Measurements from ENCODE around the gene KCNQ1.

The KCNQ1 gene

DNA sequence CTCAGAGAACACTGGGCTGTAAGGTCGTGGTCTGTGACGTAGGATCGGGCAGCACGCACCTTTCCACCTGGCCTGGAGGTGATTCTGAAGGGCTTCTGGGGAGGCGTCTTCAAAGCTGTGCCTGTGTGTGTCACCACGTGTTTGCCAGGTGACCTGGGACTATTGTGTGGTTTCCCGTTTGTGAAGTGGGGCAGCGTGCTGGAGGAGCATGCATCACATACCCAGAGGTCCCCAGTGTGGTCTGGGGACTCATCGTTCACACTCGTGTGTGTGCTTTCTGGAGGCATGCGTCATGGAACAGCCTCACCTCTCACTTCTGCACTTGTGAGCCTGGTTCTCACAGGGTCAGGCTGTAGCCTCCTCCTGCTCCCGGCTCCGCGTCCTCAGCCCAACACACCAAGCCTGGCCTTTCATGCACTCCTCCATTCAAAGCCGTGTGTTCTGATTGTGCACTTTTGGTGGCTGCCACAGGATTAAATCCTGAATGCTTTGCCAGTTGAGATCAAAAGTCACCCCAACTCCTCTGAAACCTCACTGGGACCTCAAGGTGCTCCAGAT lies 148.7 kb downstream of the KCNQ1 start:
- no peak overlapping the region for H3K4me3 ChIP-seq (replicated peaks; ENCODE audit: low read depth, low read length)
- no peaks in the 10 kb centered on the region for H3K36me3 ChIP-seq (ENCODE audit: control insufficient read depth, insufficient read depth, low read length)
- H3K27me3 ChIP-seq (replicated peaks; ENCODE audit: control insufficient read depth, insufficient read depth, low read length) = no peaks in the 10 kb centered on the region
- TF ChIP-seq, protein P1, sequence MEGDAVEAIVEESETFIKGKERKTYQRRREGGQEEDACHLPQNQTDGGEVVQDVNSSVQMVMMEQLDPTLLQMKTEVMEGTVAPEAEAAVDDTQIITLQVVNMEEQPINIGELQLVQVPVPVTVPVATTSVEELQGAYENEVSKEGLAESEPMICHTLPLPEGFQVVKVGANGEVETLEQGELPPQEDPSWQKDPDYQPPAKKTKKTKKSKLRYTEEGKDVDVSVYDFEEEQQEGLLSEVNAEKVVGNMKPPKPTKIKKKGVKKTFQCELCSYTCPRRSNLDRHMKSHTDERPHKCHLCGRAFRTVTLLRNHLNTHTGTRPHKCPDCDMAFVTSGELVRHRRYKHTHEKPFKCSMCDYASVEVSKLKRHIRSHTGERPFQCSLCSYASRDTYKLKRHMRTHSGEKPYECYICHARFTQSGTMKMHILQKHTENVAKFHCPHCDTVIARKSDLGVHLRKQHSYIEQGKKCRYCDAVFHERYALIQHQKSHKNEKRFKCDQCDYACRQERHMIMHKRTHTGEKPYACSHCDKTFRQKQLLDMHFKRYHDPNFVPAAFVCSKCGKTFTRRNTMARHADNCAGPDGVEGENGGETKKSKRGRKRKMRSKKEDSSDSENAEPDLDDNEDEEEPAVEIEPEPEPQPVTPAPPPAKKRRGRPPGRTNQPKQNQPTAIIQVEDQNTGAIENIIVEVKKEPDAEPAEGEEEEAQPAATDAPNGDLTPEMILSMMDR (IDR thresholded peaks at IDR 0.05; ENCODE audit: insufficient read depth, low read length, poor library complexity, severe bottlenecking) = no peak
- DNase-seq (ENCODE audit: extremely low read depth, insufficient read length) = no peak

DNA sequence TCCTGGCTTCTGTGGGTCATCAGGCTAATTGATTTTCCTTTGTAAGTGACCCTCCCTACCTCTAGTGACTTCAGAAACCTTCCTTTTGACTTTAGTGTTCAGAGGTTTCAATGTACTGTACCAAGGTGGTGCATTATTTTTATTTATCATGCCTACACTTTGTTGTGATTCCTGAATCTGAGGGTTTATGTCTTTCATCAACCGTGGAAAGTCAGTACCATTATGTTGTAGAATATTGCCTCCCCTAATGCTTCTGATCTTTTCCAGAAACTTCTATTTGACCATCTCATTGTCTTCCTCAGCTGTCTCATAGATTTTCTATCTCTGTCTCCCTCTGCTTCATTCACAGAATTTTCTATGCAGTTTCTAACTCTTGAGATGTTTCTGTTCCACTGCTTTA lies 149.5 kb downstream of the KCNQ1 start:
- Histone ChIP-seq H3K4me3 (replicated peaks; ENCODE audit: low read depth, low read length) (no peak overlapping the region), H3K27me3 (replicated peaks; ENCODE audit: control insufficient read depth, insufficient read depth, low read length) (no peaks in the 10 kb centered on the region), H3K36me3 (ENCODE audit: control insufficient read depth, insufficient read depth, low read length) (no peaks in the 10 kb centered on the region)
- no peak for DNase-seq (ENCODE audit: extremely low read depth, insufficient read length)
- TF ChIP-seq, protein P1 (IDR thresholded peaks at IDR 0.05; ENCODE audit: insufficient read depth, low read length, poor library complexity, severe bottlenecking) = no peak

DNA sequence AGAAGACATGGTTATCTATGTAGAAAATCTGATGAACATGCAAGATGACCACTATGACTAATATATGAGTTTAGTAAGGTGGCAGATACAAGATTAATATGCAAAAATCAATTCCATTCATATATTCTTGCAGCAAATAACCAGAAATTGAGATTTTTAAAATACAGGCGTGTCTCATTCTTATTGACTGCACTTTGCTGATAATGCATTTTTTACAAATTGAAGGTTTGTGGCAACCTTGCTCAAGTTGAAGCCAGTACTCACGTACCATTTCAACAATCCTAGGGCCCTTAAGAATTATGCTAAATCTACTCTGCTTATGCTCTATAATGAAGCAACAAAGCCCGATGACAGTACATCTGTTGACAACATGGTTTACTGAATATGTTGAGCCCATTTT lies 150.4 kb downstream of the KCNQ1 start:
- TF ChIP-seq, protein P1 (IDR thresholded peaks at IDR 0.05; ENCODE audit: insufficient read depth, low read length, poor library complexity, severe bottlenecking) = no peak
- no peak overlapping the region for H3K4me3 ChIP-seq (replicated peaks; ENCODE audit: low read depth, low read length)
- H3K36me3 ChIP-seq (ENCODE audit: control insufficient read depth, insufficient read depth, low read length) = no peaks in the 10 kb centered on the region
- DNase-seq (ENCODE audit: extremely low read depth, insufficient read length) = no peak
- no peaks in the 10 kb centered on the region for H3K27me3 ChIP-seq (replicated peaks; ENCODE audit: control insufficient read depth, insufficient read depth, low read length)

DNA sequence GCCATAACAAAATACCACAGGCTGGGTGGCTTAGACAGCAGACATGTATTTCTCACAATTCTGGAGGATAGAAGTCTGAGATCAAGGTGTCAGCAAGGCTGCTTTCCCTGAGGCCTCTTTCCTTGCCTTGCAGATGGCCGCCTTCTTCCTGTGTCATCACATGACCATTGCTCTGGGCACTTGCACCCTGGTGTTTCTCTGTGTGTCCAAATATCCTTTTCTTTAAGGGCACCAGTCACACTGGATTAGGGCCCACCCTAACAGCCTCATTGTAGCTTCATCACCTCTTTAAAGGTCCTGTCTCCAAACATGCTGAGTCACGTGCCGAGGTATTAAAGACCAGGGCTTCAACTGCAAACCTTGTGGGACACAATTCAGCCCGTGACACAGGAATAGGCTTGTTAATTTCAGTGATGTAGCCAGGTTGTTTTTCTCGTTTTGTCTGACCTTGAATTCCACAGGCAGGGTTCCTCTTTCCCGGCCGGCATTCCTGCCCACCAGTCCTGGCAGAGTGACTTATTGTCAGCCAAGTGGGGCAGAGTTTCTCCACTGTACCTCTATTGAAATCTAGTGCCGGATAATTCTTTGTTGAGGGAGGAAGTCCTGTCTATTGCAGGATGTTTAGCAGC lies 154.9 kb downstream of the KCNQ1 start:
- no peak for DNase-seq (ENCODE audit: extremely low read depth, insufficient read length)
- Histone ChIP-seq H3K27me3 (replicated peaks; ENCODE audit: control insufficient read depth, insufficient read depth, low read length) (no peaks in the 10 kb centered on the region), H3K36me3 (ENCODE audit: control insufficient read depth, insufficient read depth, low read length) (no peaks in the 10 kb centered on the region), H3K4me3 (replicated peaks; ENCODE audit: low read depth, low read length) (no peak overlapping the region)
- TF ChIP-seq, protein P1 (IDR thresholded peaks at IDR 0.05; ENCODE audit: insufficient read depth, low read length, poor library complexity, severe bottlenecking) = no peak

DNA sequence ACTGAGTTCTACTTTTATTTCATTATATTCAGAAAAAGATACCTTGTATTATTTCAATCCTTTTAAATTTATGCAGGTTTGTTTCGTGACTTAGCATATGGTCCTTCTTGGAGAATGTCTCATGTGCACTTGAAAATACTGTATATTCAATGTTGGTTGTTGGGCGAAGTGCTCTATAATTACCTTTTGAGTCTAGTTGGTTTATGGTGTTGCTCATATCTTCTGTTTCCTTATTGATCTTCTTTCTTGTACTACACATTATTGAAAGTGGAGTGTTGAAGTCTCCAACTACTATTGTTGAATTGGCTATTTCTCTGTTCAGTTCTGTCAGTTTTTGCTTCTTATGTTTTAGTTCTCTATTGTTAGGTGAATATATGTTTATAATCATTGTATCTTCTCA lies 164.5 kb downstream of the KCNQ1 start:
- TF ChIP-seq, protein P1 (IDR thresholded peaks at IDR 0.05; ENCODE audit: insufficient read depth, low read length, poor library complexity, severe bottlenecking) = no peak
- Histone ChIP-seq H3K4me3 (replicated peaks; ENCODE audit: low read depth, low read length) (no peak overlapping the region), H3K36me3 (ENCODE audit: control insufficient read depth, insufficient read depth, low read length) (no peaks in the 10 kb centered on the region), H3K27me3 (replicated peaks; ENCODE audit: control insufficient read depth, insufficient read depth, low read length) (no peaks in the 10 kb centered on the region)
- DNase-seq (ENCODE audit: extremely low read depth, insufficient read length) = no peak

Data from GM06990 (cell line).